Measurements from ENCODE around the gene RPS2. TPM values are rescaled to one million over a fixed set of nuclear protein-coding genes. Genes with fewer than 3 reads are reported as not detected.

RPS2 gene
- total RNA-seq, 2 donors from 2014 or later = 2,046 to 2,467 TPM

GRCh38 chr16:1930338-1930720, 34.3 kb downstream of the RPS2 start:
- H3K4me3 ChIP-seq = no peak overlapping the region
- no peak for TF ChIP-seq POLR2A (IDR thresholded peaks at IDR 0.05)
- no peak for TF ChIP-seq POLR2AphosphoS5 (IDR thresholded peaks at IDR 0.05)
- no peak for TF ChIP-seq CTCF (IDR thresholded peaks at IDR 0.05)
- H3K9me3 ChIP-seq = no peaks in the 10 kb centered on the region
- H3K27me3 ChIP-seq (replicated peaks; ENCODE audit: insufficient read depth) = no peaks in the 10 kb centered on the region
- H3K4me1 ChIP-seq (replicated peaks) = no peaks in the 10 kb centered on the region
- H3K36me3 ChIP-seq = no peaks in the 10 kb centered on the region
- 64% methylated on average over 10 of the region's 10 CpGs for WGBS
- no peak overlapping the region for H3K27ac ChIP-seq
- intact Hi-C loops (cut with DNase I) = no loop called here
- no peak for DNase-seq (ENCODE audit: low spot score)

GRCh38 chr16:1929578-1930337, 34.9 kb downstream of the RPS2 start:
- 12% methylated on average over 44 of the region's 70 CpGs for WGBS
- Histone ChIP-seq H3K4me3 (peak overlapping the region; percentile 45 to 50), H3K27me3 (replicated peaks; ENCODE audit: insufficient read depth) (no peaks in the 10 kb centered on the region), H3K27ac (peak overlapping the region; percentile 43 to 67), H3K36me3 (no peaks in the 10 kb centered on the region), H3K4me1 (replicated peaks) (no peaks in the 10 kb centered on the region), H3K9me3 (no peaks in the 10 kb centered on the region)
- intact Hi-C loops (cut with DNase I) = loop anchor here (5.0 kb wide), 1 partner anchor 67 kb away; no protein-coding TSS in a partner anchor
- TF ChIP-seq POLR2AphosphoS5 (IDR thresholded peaks at IDR 0.05) (peak; percentile 34), CTCF (IDR thresholded peaks at IDR 0.05) (peak; percentile 99 to 100 (median 100)), POLR2A (IDR thresholded peaks at IDR 0.05) (peak; percentile 47)
- peak; percentile 82 for DNase-seq (ENCODE audit: low spot score)

- intact Hi-C loops (cut with DNase I) = loop anchor here (5.0 kb wide), 1 partner anchor 67 kb away; no protein-coding TSS in a partner anchor
- WGBS = 16% methylated on average over 11 of the region's 11 CpGs
- Histone ChIP-seq H3K9me3 (no peaks in the 10 kb centered on the region), H3K27me3 (replicated peaks; ENCODE audit: insufficient read depth) (no peaks in the 10 kb centered on the region), H3K4me3 (peak overlapping the region; percentile 45 to 50), H3K27ac (peak overlapping the region; percentile 43 to 67), H3K4me1 (replicated peaks) (no peaks in the 10 kb centered on the region), H3K36me3 (no peaks in the 10 kb centered on the region)
- DNase-seq (ENCODE audit: low spot score) = no peak
- TF ChIP-seq POLR2AphosphoS5 (IDR thresholded peaks at IDR 0.05) = no peak
- TF ChIP-seq CTCF (IDR thresholded peaks at IDR 0.05) = no peak
- no peak for TF ChIP-seq POLR2A (IDR thresholded peaks at IDR 0.05)
Measured at GRCh38 chr16:1929105-1929504, 35.5 kb downstream of the RPS2 start.

GRCh38 chr16:1926271-1926670, 38.4 kb downstream of the RPS2 start:
- no peak for DNase-seq (ENCODE audit: low spot score)

More at GRCh38 chr16:1926271-1926670, 38.4 kb downstream of the RPS2 start:
- Histone ChIP-seq H3K36me3 (no peaks in the 10 kb centered on the region), H3K27me3 (replicated peaks; ENCODE audit: insufficient read depth) (peaks cover 7% of the 10 kb centered on the region), H3K4me3 (no peak overlapping the region), H3K4me1 (replicated peaks) (no peaks in the 10 kb centered on the region), H3K27ac (no peak overlapping the region), H3K9me3 (no peaks in the 10 kb centered on the region)
- WGBS = 60% methylated on average over 11 of the region's 11 CpGs
- intact Hi-C loops (cut with DNase I) = loop anchor here (5.0 kb wide), 1 partner anchor 64 kb away; no protein-coding TSS in a partner anchor
- TF ChIP-seq POLR2AphosphoS5 (IDR thresholded peaks at IDR 0.05) (no peak), CTCF (IDR thresholded peaks at IDR 0.05) (no peak), POLR2A (IDR thresholded peaks at IDR 0.05) (no peak)
